GM20000 (cell line): Measurements from ENCODE around the gene MEF2B.
A peak's percentile ranks its signal among the peaks of the same experiment; 100 is the strongest.

Experiments used
- DNase-seq: peaks from one replicate; pipeline ENCODE4 v3.0.0; 2012; ENCODE audit warnings: low spot score
- CTCF ChIP-seq: IDR thresholded peaks from 2 replicates; pipeline ENCODE4 v1.5.1; 2012; ENCODE audit warnings: mild to moderate bottlenecking, control low read depth; ENCODE audit errors: extremely low read depth, missing control alignments

Gene MEF2B

DNA sequence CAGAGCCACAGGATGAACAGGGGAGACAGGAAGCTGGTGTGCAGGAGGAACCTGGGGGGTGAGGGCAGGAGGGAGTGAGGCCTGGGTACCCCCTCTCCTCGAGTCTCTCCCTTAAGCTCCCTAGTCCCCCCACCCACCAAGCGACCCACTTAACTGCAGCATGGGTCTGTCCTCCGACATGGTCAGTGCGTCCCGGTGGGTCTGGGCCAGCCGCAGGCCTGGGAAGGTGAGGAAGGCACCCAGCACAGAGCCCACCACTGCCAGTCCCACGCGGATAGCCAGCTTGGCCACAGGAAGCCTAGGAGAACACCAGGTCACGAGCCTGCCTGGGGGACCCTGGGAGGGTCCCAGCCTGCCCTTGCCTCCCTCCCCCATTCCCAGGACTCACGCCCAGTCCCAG, 48.7 kb downstream of the MEF2B start:
- DNase-seq = no peak
- TF ChIP-seq CTCF = no peak

GRCh38 chr19:19120308-19121231, 49.5 kb downstream of the MEF2B start:
- DNase-seq = no peak

GRCh38 chr19:19119325-19120237, 50.5 kb downstream of the MEF2B start:
- TF ChIP-seq CTCF = no peak

More at GRCh38 chr19:19120308-19121231, 49.5 kb downstream of the MEF2B start:
- TF ChIP-seq CTCF = no peak

DNA sequence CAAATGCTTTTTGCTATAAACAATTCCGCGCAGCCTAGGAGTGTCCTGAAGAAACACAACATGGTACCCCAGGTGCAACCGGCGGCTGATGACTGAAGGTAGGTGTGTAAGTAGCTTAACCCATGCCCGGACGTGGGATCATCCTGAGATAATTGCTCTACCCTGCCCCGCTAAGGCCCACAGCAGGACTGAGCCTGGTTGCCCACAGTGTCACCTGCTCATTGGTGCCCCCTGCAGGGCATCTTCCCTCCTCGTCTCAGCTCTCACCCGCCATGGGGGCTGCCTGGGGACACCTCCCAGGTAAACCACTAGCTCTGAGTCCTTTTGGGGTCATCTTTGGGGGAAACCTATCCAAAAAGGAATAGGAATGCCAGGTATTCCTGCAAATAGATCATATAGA, 54.1 kb downstream of the MEF2B start:
- peak; percentile 80 for DNase-seq
- peak; percentile 37 for TF ChIP-seq CTCF

More at GRCh38 chr19:19119325-19120237, 50.5 kb downstream of the MEF2B start:
- no peak for DNase-seq

- no peak for TF ChIP-seq CTCF
- DNase-seq = peak; percentile 54
Measured at GRCh38 chr19:19113040-19113626, 56.9 kb downstream of the MEF2B start.

DNA sequence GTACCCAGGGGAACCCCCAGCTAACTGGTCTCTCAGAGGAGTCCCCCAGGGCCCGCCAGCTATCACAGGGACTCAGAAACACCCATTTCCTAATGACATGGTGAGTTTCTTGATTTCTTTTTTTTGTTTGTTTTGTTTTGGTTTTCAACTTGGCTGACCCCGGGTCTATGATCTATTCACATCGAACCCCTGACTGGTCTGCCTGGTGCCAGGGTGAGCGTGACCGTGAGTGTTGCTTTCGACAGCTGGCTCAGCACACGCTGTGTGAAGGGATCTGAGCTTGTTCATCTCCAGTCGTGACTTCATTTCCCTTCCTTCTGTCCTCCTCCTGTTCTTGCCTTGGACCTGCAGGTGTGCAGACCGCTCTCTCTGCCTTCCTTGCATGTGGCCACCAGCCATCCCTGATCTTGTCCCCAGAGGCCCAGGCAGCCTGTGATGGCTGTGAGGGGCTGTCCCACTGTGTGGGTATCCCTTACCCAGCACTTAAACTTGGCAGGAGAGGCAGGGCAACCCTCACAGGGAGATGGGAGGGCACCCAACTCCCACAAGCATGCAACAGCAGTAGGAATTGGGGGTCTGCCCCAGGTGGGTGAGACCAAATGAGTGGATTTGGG, 58.0 kb downstream of the MEF2B start:
- peak; percentile 37 for DNase-seq
- TF ChIP-seq CTCF = no peak
